Neuronal stem cell (in vitro differentiated cells): Measurements from ENCODE around the gene REV3L.

Experiments
- DNase-seq: peaks from one replicate; pipeline ENCODE4 v3.0.0-alpha.2; 2013; ENCODE audit warnings: low spot score
- H2AFZ ChIP-seq: one replicate; pipeline ENCODE4 v1.6.1; 2013; ENCODE audit warnings: mild to moderate bottlenecking, low read length, inconsistent platforms
- H2AK5ac ChIP-seq: 2 replicates; pipeline ENCODE4 v1.6.1; 2013; ENCODE audit warnings: low read depth, mild to moderate bottlenecking, inconsistent platforms, low read length, moderate library complexity, mixed read lengths
- H2BK120ac ChIP-seq: 2 replicates; pipeline ENCODE4 v1.6.1; 2013; ENCODE audit warnings: low read depth, mild to moderate bottlenecking, inconsistent platforms, low read length, moderate library complexity, mixed read lengths
- H2BK12ac ChIP-seq: one replicate; pipeline ENCODE4 v1.6.1; 2013; ENCODE audit warnings: low read length, inconsistent platforms
- H2BK15ac ChIP-seq: 2 replicates; pipeline ENCODE4 v1.6.1; 2013; ENCODE audit warnings: mild to moderate bottlenecking, low read length, inconsistent platforms, mixed read lengths
- H2BK5ac ChIP-seq: one replicate; pipeline ENCODE4 v1.6.1; 2013; ENCODE audit warnings: inconsistent platforms, mild to moderate bottlenecking, low read length, moderate library complexity
- H3K14ac ChIP-seq: one replicate; pipeline ENCODE4 v1.6.1; 2013; ENCODE audit warnings: low read length, inconsistent platforms
- H3K18ac ChIP-seq: 2 replicates; pipeline ENCODE4 v1.6.1; 2013; ENCODE audit warnings: low read length, inconsistent platforms
- H3K23ac ChIP-seq: 2 replicates; pipeline ENCODE4 v1.6.1; 2013; ENCODE audit warnings: low read depth, mild to moderate bottlenecking, mixed read lengths, low read length, inconsistent platforms; ENCODE audit not compliant: poor library complexity
- H3K27ac ChIP-seq: replicated peaks from 3 replicates; pipeline ENCODE4 v1.5.1; 2013; ENCODE audit warnings: low read length, inconsistent platforms
- H3K27me3 ChIP-seq, 3 experiments: 2 replicates each; pipeline ENCODE4 v1.6.1; 2013; ENCODE audit warnings: low read length in 3 of 3, mild to moderate bottlenecking in 2 of 3, inconsistent platforms in 1 of 3, low read depth in 1 of 3, mixed read lengths in 1 of 3, moderate library complexity in 1 of 3; ENCODE audit not compliant: control insufficient read depth in 3 of 3, insufficient read depth in 3 of 3
- H3K36me3 ChIP-seq, 2 donors: replicated peaks in 1 of 2; 2 replicates each; pipeline ENCODE4 v1.6.1; 2013; ENCODE audit warnings: low read length in 2 of 2; ENCODE audit not compliant: control insufficient read depth in 2 of 2, insufficient read depth in 2 of 2
- H3K4ac ChIP-seq: 2 replicates; pipeline ENCODE4 v1.6.1; 2013; ENCODE audit warnings: inconsistent platforms, mild to moderate bottlenecking, low read length, moderate library complexity
- H3K4me1 ChIP-seq, 2 donors: 1 replicate in 1 of 2; 2 replicates in 1 of 2; pipeline ENCODE4 v1.6.1; 2013; ENCODE audit warnings: low read length in 2 of 2, low read depth in 1 of 2; ENCODE audit not compliant: control insufficient read depth in 2 of 2, insufficient read depth in 1 of 2
- H3K4me2 ChIP-seq: one replicate; pipeline ENCODE4 v1.6.1; 2013; ENCODE audit warnings: mild to moderate bottlenecking, low read length, inconsistent platforms; ENCODE audit not compliant: insufficient read depth, poor library complexity, severe bottlenecking
- H3K4me3 ChIP-seq, 2 donors: 2 replicates each; pipeline ENCODE4 v1.5.1; 2013; ENCODE audit warnings: low read length in 2 of 2, mild to moderate bottlenecking in 2 of 2, inconsistent platforms in 1 of 2, moderate library complexity in 1 of 2
- H3K79me1 ChIP-seq: one replicate; pipeline ENCODE4 v1.6.1; 2013; ENCODE audit warnings: low read depth, mild to moderate bottlenecking, inconsistent platforms, low read length, moderate library complexity
- H3K9ac ChIP-seq: one replicate; pipeline ENCODE4 v1.6.1; 2013; ENCODE audit warnings: mild to moderate bottlenecking, low read depth, low read length, inconsistent platforms; ENCODE audit not compliant: poor library complexity
- H3K9me3 ChIP-seq, 2 donors: replicated peaks in 1 of 2; 2 replicates each; pipeline versions ENCODE3 to v1.6.1; 2013; ENCODE audit warnings: low read length in 2 of 2, mild to moderate bottlenecking in 2 of 2, inconsistent platforms in 1 of 2, low read depth in 1 of 2, mixed read lengths in 1 of 2, moderate library complexity in 1 of 2; ENCODE audit not compliant: control insufficient read depth in 2 of 2, insufficient read depth in 1 of 2
- H4K8ac ChIP-seq: one replicate; pipeline ENCODE4 v1.6.1; 2013; ENCODE audit warnings: low read depth, mild to moderate bottlenecking, inconsistent platforms, low read length, moderate library complexity
- H4K91ac ChIP-seq: one replicate; pipeline ENCODE4 v1.6.1; 2013; ENCODE audit warnings: low read length, low read depth, mild to moderate bottlenecking, inconsistent platforms; ENCODE audit not compliant: poor library complexity
- WGBS, 2 donors: extraction: QIAGEN DNeasy Blood & Tissue Kit; methylation state at CpG; one replicate each; pipeline ENCODE4 v1.1.7; 2013; ENCODE audit warnings: missing lambda C conversion rate in 2 of 2, mixed read lengths in 1 of 2; ENCODE audit not compliant: insufficient read length in 2 of 2, insufficient replicate concordance in 1 of 2; ENCODE audit errors: extremely low coverage in 2 of 2; 5-methylcytosine and 5-hydroxymethylcytosine counted together

REV3L gene

GRCh38 chr6:111379302-111379701, 103.7 kb downstream of the REV3L start:
- H3K27ac ChIP-seq: no peak overlapping the region
- H3K14ac ChIP-seq: no peak overlapping the region
- H2BK15ac ChIP-seq: no peak overlapping the region
- no peak overlapping the region for H3K4me2 ChIP-seq
- no peak overlapping the region for H4K8ac ChIP-seq
- no peak overlapping the region for H3K9ac ChIP-seq
- H3K4ac ChIP-seq: no peak overlapping the region
- peaks cover 0 to 6% of the 10 kb centered on the region in 2 donors for H3K9me3 ChIP-seq
- H3K27me3 ChIP-seq: no peaks in the 10 kb centered on the region
- no peak overlapping the region for H4K91ac ChIP-seq
- H2BK5ac ChIP-seq: no peak overlapping the region
- H3K4me1 ChIP-seq: no peaks in the 10 kb centered on the region
- no peak overlapping the region for H2AFZ ChIP-seq
- DNase-seq: no peak
- H3K4me3 ChIP-seq: no peak overlapping the region
- no peaks in the 10 kb centered on the region for H3K79me1 ChIP-seq
- no peak overlapping the region for H2BK120ac ChIP-seq
- no peak overlapping the region for H2BK12ac ChIP-seq
- peaks cover 6 to 94% of the 10 kb centered on the region in 2 donors for H3K36me3 ChIP-seq
- H2AK5ac ChIP-seq: no peak overlapping the region
- H3K18ac ChIP-seq: no peak overlapping the region
- no peak overlapping the region for H3K23ac ChIP-seq

DNA sequence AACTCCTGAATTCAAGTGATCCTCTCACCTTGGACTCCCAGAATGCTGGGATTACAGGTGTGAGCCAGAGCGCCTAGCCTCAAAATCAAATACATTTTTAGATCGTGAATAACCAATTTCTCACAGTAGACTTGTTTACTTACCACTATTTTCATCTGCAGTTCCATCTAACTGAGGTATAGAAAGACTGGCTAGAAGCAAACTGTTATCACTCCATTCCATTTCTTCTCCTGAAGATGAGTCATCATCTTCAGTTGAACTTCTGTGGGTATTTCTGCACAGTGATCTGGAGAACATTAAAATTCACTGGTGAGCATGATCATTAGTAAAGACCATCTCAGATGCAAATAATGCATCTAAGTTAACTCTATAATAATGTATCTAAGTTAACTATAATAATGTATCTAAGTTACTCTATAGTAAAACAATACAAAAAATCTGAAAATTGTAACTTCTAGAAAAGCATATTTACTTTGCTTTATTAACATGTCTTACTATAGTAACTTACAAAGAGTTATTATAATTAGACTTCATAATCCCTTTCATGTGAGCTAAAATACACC, 105.4 kb downstream of the REV3L start:
- Histone ChIP-seq H3K14ac (no peak overlapping the region), H2AFZ (no peak overlapping the region), H3K4ac (no peak overlapping the region), H2BK5ac (no peak overlapping the region), H4K91ac (no peak overlapping the region), H3K36me3 (peaks cover 6 to 98% of the 10 kb centered on the region in 2 donors), H3K4me2 (no peak overlapping the region), H3K27me3 (no peaks in the 10 kb centered on the region), H3K9me3 (no peaks in the 10 kb centered on the region), H3K18ac (no peak overlapping the region), H2BK15ac (no peak overlapping the region), H2BK12ac (no peak overlapping the region), H3K4me3 (no peak overlapping the region), H3K9ac (no peak overlapping the region), H2BK120ac (no peak overlapping the region), H3K79me1 (no peaks in the 10 kb centered on the region), H3K27ac (no peak overlapping the region), H3K23ac (no peak overlapping the region), H4K8ac (no peak overlapping the region), H3K4me1 (no peaks in the 10 kb centered on the region), H2AK5ac (no peak overlapping the region)
- no CpG with 5 or more reads among the region's 2 CpGs for WGBS, 2 donors
- DNase-seq: no peak

DNA sequence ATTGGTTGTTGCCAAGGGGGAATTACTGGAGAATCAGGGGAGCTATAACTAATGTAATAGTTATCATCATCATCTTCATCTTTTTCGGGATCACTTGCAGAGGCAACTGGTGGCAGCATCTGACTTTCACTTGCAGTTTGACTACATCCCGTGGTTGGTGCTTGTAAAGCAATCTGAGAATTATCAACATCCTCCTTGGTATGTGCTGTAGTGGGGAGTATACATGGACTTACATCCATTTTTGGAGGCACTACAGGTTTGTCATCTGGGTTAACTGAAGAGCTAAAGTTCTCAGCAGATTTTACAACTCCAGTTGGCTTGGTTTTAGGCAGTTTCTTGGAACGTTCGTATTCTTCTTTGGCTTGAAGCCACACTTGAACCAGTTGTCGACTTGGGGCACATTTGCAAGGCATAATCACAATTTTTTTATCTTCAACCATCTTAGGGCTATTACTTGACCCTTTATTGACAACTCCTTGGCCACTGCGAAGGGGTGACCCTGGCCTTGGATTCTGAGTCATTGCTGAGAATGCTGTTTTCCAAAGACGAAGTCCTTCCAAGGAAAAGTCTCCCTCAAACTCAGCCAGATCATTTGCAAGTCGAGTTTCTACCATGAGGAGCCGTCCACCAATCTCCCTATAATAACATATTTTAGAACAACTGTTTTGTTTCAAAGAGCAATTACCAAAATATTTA, 115.5 kb downstream of the REV3L start:
- Histone ChIP-seq H3K27me3 (no peaks in the 10 kb centered on the region), H3K79me1 (no peaks in the 10 kb centered on the region), H3K14ac (no peak overlapping the region), H2AFZ (no peak overlapping the region), H3K4ac (no peak overlapping the region), H3K18ac (no peak overlapping the region), H3K36me3 (peaks cover 0 to 86% of the 10 kb centered on the region in 2 donors), H3K4me1 (no peaks in the 10 kb centered on the region), H2AK5ac (no peak overlapping the region), H2BK5ac (no peak overlapping the region), H2BK15ac (no peak overlapping the region), H4K8ac (no peak overlapping the region), H4K91ac (no peak overlapping the region), H2BK120ac (no peak overlapping the region), H3K4me2 (no peak overlapping the region), H3K23ac (no peak overlapping the region), H3K4me3 (no peak overlapping the region), H3K27ac (no peak overlapping the region), H2BK12ac (no peak overlapping the region), H3K9me3 (no peaks in the 10 kb centered on the region), H3K9ac (no peak overlapping the region)
- no CpG with 5 or more reads among the region's 9 CpGs for WGBS, 2 donors
- no peak for DNase-seq

DNA sequence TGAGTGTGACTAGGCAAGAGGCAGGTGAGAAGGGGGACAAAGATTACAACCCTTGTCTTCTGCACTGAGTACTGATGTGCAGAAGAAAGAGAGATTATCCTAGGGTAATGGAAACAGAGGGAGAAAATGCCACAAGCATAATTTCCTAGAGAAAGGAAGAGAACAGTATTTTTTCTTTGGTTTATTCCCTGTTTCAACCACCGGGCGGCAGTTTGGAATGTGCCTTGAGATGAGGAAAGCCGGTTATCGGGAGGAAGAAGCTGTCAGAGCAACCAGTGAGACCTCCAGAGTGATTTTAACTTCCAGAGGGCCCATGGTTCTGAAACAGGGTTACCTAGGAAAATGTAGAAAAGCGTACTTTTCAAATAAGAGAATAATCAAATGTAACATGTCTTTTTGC, 121.4 kb downstream of the REV3L start:
- Histone ChIP-seq H2AK5ac (no peak overlapping the region), H2BK5ac (no peak overlapping the region), H3K27me3 (no peaks in the 10 kb centered on the region), H2BK12ac (no peak overlapping the region), H3K18ac (no peak overlapping the region), H3K4me3 (no peak overlapping the region), H3K4me1 (no peaks in the 10 kb centered on the region), H3K4me2 (no peak overlapping the region), H3K23ac (no peak overlapping the region), H3K9ac (no peak overlapping the region), H3K79me1 (no peaks in the 10 kb centered on the region), H2BK15ac (no peak overlapping the region), H3K36me3 (peaks cover 0 to 83% of the 10 kb centered on the region in 2 donors), H4K8ac (no peak overlapping the region), H2BK120ac (no peak overlapping the region), H3K27ac (no peak overlapping the region), H3K4ac (no peak overlapping the region), H3K14ac (no peak overlapping the region), H3K9me3 (no peaks in the 10 kb centered on the region), H4K91ac (no peak overlapping the region), H2AFZ (no peak overlapping the region)
- WGBS, 2 donors: no CpG with 5 or more reads among the region's 5 CpGs
- peak; percentile 20 for DNase-seq
